Activated CD4-positive, alpha-beta T cell treated with anti-CD3 and anti-CD28 coated beads, Interleukin-2, Interleukin-6, amounts not matched to agents 100 ng/mL and 50 ng/mL, durations not matched to agents 16 hours and 8 hours (primary cell): ENCODE results near the gene TP53TG5.

Experiments
- DNase-seq: peaks from one replicate; pipeline ENCODE4 v3.0.0-alpha.2; 2020

The TP53TG5 gene

GRCh38 chr20:45345104-45345936 lies 32.8 kb downstream of the TP53TG5 start:
- no peak for DNase-seq

- no peak for DNase-seq
Observed at GRCh38 chr20:45344168-45344860, 33.8 kb downstream of the TP53TG5 start.

GRCh38 chr20:45343532-45344167 lies 34.5 kb downstream of the TP53TG5 start:
- no peak for DNase-seq

- DNase-seq = no peak
Observed at GRCh38 chr20:45342855-45343531, 35.1 kb downstream of the TP53TG5 start.

- no peak for DNase-seq
Observed at GRCh38 chr20:45341939-45342854, 35.9 kb downstream of the TP53TG5 start.

- no peak for DNase-seq
Observed at GRCh38 chr20:45341579-45341938, 36.6 kb downstream of the TP53TG5 start.

- DNase-seq = no peak
Observed at GRCh38 chr20:45340951-45341350, 37.2 kb downstream of the TP53TG5 start.

- no peak for DNase-seq
Observed at GRCh38 chr20:45340236-45340847, 37.8 kb downstream of the TP53TG5 start.

GRCh38 chr20:45339799-45340198 lies 38.3 kb downstream of the TP53TG5 start:
- DNase-seq = no peak

GRCh38 chr20:45339084-45339483 lies 39.0 kb downstream of the TP53TG5 start:
- DNase-seq = no peak

- no peak for DNase-seq
Observed at GRCh38 chr20:45338121-45339030, 39.7 kb downstream of the TP53TG5 start.

GRCh38 chr20:45337367-45338120 lies 40.6 kb downstream of the TP53TG5 start:
- DNase-seq = no peak

- DNase-seq = no peak
Observed at GRCh38 chr20:45336530-45337366, 41.4 kb downstream of the TP53TG5 start.

GRCh38 chr20:45330476-45330875 lies 47.6 kb downstream of the TP53TG5 start:
- no peak for DNase-seq

- no peak for DNase-seq
Observed at GRCh38 chr20:45329497-45330319, 48.4 kb downstream of the TP53TG5 start.

GRCh38 chr20:45328451-45328850 lies 49.7 kb downstream of the TP53TG5 start:
- DNase-seq = no peak

- DNase-seq = no peak
Observed at GRCh38 chr20:45325371-45325770, 52.8 kb downstream of the TP53TG5 start.

GRCh38 chr20:45323731-45324130 lies 54.4 kb downstream of the TP53TG5 start:
- no peak for DNase-seq
